ENCODE data around the gene TGFB1I1.
A peak's percentile ranks its signal among the peaks of the same experiment; 100 is the strongest.

TGFB1I1 gene

GRCh38 chr16:31486045-31486444 is 14.1 kb downstream of the TGFB1I1 start:
- Mint-ChIP-seq H3K9me3 (no peaks in the 10 kb centered on the region), H3K27ac (no peak overlapping the region), H3K4me3 (peak overlapping the region; percentile 80), H3K36me3 (no peaks in the 10 kb centered on the region), H3K4me1 (peaks cover 7% of the 10 kb centered on the region)
- DNase-seq (ENCODE audit: low spot score in 2 of 2), result no peak
- no peak for ATAC-seq

- peak overlapping the region; percentile 80 for H3K4me3 Mint-ChIP-seq
- no peak for DNase-seq (ENCODE audit: low spot score in 2 of 2)
- peak overlapping the region; percentile 43 for H3K27ac Mint-ChIP-seq
- ATAC-seq, result no peak
- H3K36me3 Mint-ChIP-seq, result no peaks in the 10 kb centered on the region
- peaks cover 7% of the 10 kb centered on the region for H3K4me1 Mint-ChIP-seq
- H3K9me3 Mint-ChIP-seq, result no peaks in the 10 kb centered on the region
Measured at GRCh38 chr16:31487071-31487719, 15.2 kb downstream of the TGFB1I1 start.

GRCh38 chr16:31487720-31488467 is 15.9 kb downstream of the TGFB1I1 start:
- Mint-ChIP-seq H3K27ac (peak overlapping the region; percentile 43), H3K4me3 (peak overlapping the region; percentile 80), H3K36me3 (peaks cover 2% of the 10 kb centered on the region), H3K9me3 (no peaks in the 10 kb centered on the region), H3K4me1 (peaks cover 7% of the 10 kb centered on the region)
- DNase-seq (ENCODE audit: low spot score in 2 of 2), result peak; percentile 36 to 83
- peak; percentile 90 for ATAC-seq

GRCh38 chr16:31488468-31489297 is 16.7 kb downstream of the TGFB1I1 start:
- DNase-seq (ENCODE audit: low spot score in 2 of 2), result no peak
- no peaks in the 10 kb centered on the region for H3K9me3 Mint-ChIP-seq
- peaks cover 8% of the 10 kb centered on the region for H3K36me3 Mint-ChIP-seq
- no peak for ATAC-seq
- peaks cover 7% of the 10 kb centered on the region for H3K4me1 Mint-ChIP-seq
- H3K27ac Mint-ChIP-seq, result no peak overlapping the region
- peak overlapping the region; percentile 80 for H3K4me3 Mint-ChIP-seq

GRCh38 chr16:31489298-31489564 is 17.3 kb downstream of the TGFB1I1 start:
- H3K36me3 Mint-ChIP-seq, result peaks cover 9% of the 10 kb centered on the region
- H3K4me3 Mint-ChIP-seq, result peak overlapping the region; percentile 80
- no peaks in the 10 kb centered on the region for H3K9me3 Mint-ChIP-seq
- DNase-seq (ENCODE audit: low spot score in 2 of 2) (no peak), ATAC-seq (no peak)
- peaks cover 7% of the 10 kb centered on the region for H3K4me1 Mint-ChIP-seq
- H3K27ac Mint-ChIP-seq, result no peak overlapping the region

- DNase-seq (ENCODE audit: low spot score in 2 of 2) (no peak), ATAC-seq (no peak)
- Mint-ChIP-seq H3K4me3 (peak overlapping the region; percentile 80), H3K27ac (no peak overlapping the region), H3K9me3 (no peaks in the 10 kb centered on the region), H3K4me1 (peaks cover 7% of the 10 kb centered on the region), H3K36me3 (peaks cover 16% of the 10 kb centered on the region)
Measured at GRCh38 chr16:31489616-31490584, 17.9 kb downstream of the TGFB1I1 start.

- no peak for ATAC-seq
- Mint-ChIP-seq H3K27ac (no peak overlapping the region), H3K9me3 (no peaks in the 10 kb centered on the region), H3K36me3 (peaks cover 24% of the 10 kb centered on the region), H3K4me3 (no peak overlapping the region), H3K4me1 (peaks cover 7% of the 10 kb centered on the region)
- DNase-seq (ENCODE audit: low spot score in 2 of 2), result no peak
Measured at GRCh38 chr16:31491778-31492418, 19.9 kb downstream of the TGFB1I1 start.

- DNase-seq (ENCODE audit: low spot score in 2 of 2), result no peak
- Mint-ChIP-seq H3K4me3 (no peak overlapping the region), H3K9me3 (no peaks in the 10 kb centered on the region), H3K27ac (no peak overlapping the region), H3K4me1 (peaks cover 12% of the 10 kb centered on the region), H3K36me3 (peaks cover 32% of the 10 kb centered on the region)
- ATAC-seq, result no peak
Measured at GRCh38 chr16:31493506-31494125, 21.7 kb downstream of the TGFB1I1 start.

GRCh38 chr16:31496670-31497069 is 24.7 kb downstream of the TGFB1I1 start:
- no peak overlapping the region for H3K4me3 Mint-ChIP-seq
- H3K27ac Mint-ChIP-seq, result peak overlapping the region; percentile 70
- DNase-seq (ENCODE audit: low spot score in 2 of 2) (no peak), ATAC-seq (no peak)
- H3K9me3 Mint-ChIP-seq, result no peaks in the 10 kb centered on the region
- peaks cover 39% of the 10 kb centered on the region for H3K36me3 Mint-ChIP-seq
- peaks cover 10% of the 10 kb centered on the region for H3K4me1 Mint-ChIP-seq

GRCh38 chr16:31498493-31498892 is 26.5 kb downstream of the TGFB1I1 start:
- Mint-ChIP-seq H3K9me3 (no peaks in the 10 kb centered on the region), H3K36me3 (peaks cover 31% of the 10 kb centered on the region), H3K4me3 (no peak overlapping the region), H3K27ac (no peak overlapping the region), H3K4me1 (peaks cover 10% of the 10 kb centered on the region)
- ATAC-seq, result no peak
- DNase-seq (ENCODE audit: low spot score in 2 of 2), result no peak

GRCh38 chr16:31499928-31500327 is 28.0 kb downstream of the TGFB1I1 start:
- no peak overlapping the region for H3K4me3 Mint-ChIP-seq
- H3K27ac Mint-ChIP-seq, result no peak overlapping the region
- H3K36me3 Mint-ChIP-seq, result peaks cover 24% of the 10 kb centered on the region
- H3K9me3 Mint-ChIP-seq, result no peaks in the 10 kb centered on the region
- DNase-seq (ENCODE audit: low spot score in 2 of 2) (no peak), ATAC-seq (no peak)
- peaks cover 11% of the 10 kb centered on the region for H3K4me1 Mint-ChIP-seq

- Mint-ChIP-seq H3K4me1 (peaks cover 23% of the 10 kb centered on the region), H3K4me3 (no peak overlapping the region), H3K9me3 (no peaks in the 10 kb centered on the region), H3K36me3 (peaks cover 29% of the 10 kb centered on the region), H3K27ac (no peak overlapping the region)
- DNase-seq (ENCODE audit: low spot score in 2 of 2), result no peak
- no peak for ATAC-seq
Measured at GRCh38 chr16:31501226-31501965, 29.4 kb downstream of the TGFB1I1 start.

- ATAC-seq (no peak), DNase-seq (ENCODE audit: low spot score in 2 of 2) (no peak)
- H3K4me1 Mint-ChIP-seq, result peaks cover 26% of the 10 kb centered on the region
- H3K9me3 Mint-ChIP-seq, result no peaks in the 10 kb centered on the region
- no peak overlapping the region for H3K27ac Mint-ChIP-seq
- no peak overlapping the region for H3K4me3 Mint-ChIP-seq
- peaks cover 31% of the 10 kb centered on the region for H3K36me3 Mint-ChIP-seq
Measured at GRCh38 chr16:31501966-31502348, 30.0 kb downstream of the TGFB1I1 start.

Data from stimulated activated effector memory CD8-positive, alpha-beta T cell treated with anti-CD3 and anti-CD28 coated beads, Interleukin-12 subunit alpha, Interleukin-12 subunit beta, amount 100 ng/mL, for 72 hours (primary cell).